ENCODE data around the gene CELF4.
A peak's percentile ranks its signal among the peaks of the same experiment; 100 is the strongest.

Gene CELF4

GRCh38 chr18:37280701-37281393 is 284.8 kb downstream of the CELF4 start:
- no peak for DNase-seq (ENCODE audit: low spot score)

DNA sequence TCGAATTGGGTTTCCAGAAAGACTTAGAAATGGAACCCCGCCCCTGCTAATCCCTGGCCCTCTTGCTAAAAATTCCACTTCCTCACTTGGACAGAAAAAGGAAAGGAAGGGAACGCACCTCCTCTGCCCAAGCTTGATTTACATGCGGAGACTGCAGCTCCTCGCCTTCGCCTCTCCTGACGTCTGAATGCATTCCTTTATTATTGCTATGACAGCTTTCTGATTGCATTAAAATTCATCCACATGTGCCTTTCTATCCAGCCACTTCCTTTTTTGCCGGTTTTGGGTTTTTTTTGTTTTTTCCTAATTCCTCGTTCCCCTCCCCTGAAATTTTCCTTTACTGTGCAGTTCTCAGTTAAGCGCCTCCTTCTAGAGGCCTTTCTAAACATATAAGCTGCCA is 287.8 kb downstream of the CELF4 start:
- DNase-seq (ENCODE audit: low spot score), result no peak

GRCh38 chr18:37276111-37276890 is 289.3 kb downstream of the CELF4 start:
- no peak for DNase-seq (ENCODE audit: low spot score)

DNA sequence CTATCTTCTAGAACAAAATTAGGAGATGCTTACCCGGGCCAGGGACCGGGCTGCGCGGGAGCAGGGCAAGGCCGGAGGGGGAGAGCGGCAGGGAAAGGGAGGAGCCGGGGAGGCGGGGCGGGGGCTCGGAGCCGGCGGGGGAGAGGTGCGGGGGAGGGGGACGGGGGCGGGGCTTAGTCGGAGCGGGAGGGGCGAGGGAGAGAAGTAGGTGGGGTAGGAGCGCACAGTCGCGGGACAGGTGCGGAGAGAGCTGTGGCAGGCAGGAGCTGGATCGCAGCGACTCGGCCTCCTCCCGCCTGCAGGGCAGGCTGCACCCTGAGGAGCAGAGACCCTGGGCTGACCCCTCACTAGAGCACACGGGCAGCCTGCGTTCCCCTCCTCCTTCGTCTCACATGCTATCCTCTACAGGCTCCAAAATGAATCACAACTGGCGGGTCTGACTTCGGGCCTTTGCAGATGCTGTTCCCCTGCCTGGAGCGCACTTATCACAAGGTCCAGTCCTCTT is 290.3 kb downstream of the CELF4 start:
- no peak for DNase-seq (ENCODE audit: low spot score)

- no peak for DNase-seq (ENCODE audit: low spot score)
Measured at GRCh38 chr18:37274309-37275236, 291.0 kb downstream of the CELF4 start.

DNA sequence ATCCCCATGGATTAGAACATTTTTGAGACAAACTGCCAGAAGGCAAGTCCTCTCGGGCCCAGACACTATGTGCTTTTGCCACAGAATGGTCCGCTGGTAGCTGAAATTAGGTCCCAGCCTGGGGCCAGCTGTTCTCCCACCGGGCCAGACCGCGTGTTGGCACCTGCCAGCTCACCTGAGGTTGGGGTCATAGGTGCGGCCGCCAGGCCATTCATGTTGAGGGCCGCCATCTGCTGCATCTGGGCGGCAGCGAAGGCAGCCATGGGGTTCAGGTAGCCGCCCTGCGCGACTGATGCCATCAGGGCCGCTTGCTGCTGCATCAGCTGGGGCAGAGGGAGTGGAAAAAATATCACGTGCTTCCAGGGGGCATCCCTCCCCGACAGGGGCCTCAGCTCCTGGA is 292.8 kb downstream of the CELF4 start:
- DNase-seq (ENCODE audit: low spot score), result no peak

- no peak for DNase-seq (ENCODE audit: low spot score)
Measured at GRCh38 chr18:37272226-37272625, 293.4 kb downstream of the CELF4 start.

DNA sequence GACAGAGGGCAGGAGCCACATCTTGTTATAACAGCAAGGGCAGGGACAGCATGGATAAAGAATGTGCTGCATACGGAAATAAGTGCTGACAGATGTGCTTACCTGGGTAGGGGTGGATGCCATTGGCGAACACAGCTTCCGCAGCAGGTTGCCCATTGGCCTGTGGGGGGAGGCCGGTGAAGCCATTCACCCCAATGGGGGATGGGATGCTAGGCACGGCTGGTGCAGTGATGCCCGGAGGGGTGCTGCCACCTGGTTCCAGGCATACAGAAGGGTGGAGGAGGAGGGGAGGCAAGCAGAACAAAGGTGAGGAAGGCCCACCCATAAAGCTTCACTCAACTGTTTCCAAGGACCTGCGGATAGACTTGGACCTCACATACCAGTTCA is 294.9 kb downstream of the CELF4 start:
- DNase-seq (ENCODE audit: low spot score), result no peak

DNA sequence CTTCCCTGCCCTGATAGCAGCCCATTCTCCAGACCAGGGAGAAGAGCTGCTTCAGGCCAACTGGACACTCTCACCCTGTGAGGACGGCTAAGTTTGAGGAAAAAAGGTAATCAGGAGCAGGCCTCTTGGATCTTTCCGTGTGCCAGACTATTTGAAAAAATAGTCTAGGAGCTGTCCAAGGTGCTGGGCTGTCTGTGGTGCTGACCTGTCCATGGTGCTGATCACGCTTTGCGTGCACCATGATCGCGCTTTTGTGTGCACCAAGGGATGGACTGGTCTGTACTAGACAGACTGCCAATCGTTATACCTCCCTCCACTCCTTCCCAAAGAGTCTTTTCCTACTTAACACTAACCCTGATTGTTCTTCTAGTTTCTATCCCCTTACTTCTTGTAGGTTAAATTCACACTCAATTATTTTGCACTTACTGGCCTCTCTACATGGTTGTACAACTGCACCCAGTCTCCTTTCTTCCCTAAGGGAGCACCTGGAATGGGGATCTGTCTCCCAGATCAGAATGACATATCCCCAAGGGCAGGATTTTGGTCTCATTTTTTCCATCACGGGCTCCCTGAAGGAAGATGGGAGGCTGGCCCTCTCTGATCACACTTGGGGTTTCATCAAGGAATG is 295.4 kb downstream of the CELF4 start:
- DNase-seq (ENCODE audit: low spot score), result peak; percentile 50

- no peak for DNase-seq (ENCODE audit: low spot score)
Measured at GRCh38 chr18:37266290-37266689, 299.3 kb downstream of the CELF4 start.

- no peak for DNase-seq (ENCODE audit: low spot score)
Measured at GRCh38 chr18:37265382-37265781, 300.2 kb downstream of the CELF4 start.

GRCh38 chr18:37264956-37265355 is 300.6 kb downstream of the CELF4 start:
- no peak for DNase-seq (ENCODE audit: low spot score)

GRCh38 chr18:37261988-37262387 is 303.6 kb downstream of the CELF4 start:
- no peak for DNase-seq (ENCODE audit: low spot score)

DNA sequence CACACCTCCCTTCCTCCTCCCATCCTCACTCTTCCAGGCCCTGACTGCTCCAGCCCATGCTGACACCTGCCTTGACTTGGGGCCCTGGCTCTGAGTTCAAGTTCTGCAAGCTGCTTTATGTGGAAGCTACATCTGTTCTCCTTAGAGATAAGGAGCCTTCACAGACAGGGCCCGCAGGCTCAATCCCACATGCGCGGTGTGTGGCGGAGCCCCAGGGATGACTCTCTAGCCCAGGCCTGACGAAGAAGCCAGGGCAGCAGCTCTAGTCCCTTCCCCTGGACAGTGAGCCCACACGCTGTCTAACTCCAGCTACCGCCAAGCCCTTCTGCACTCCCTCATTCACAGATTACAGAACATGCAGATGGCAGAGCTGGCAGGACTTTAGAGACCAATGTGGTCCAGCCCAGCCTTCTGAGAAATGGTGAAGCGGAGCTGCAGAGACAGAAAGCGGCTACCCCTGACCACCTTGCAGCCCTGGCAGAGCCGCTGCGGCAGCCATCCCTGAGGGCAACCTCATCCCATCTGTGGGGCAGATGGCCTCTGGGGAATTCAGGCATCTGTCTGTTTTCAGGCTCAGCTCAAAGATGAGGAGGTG is 304.3 kb downstream of the CELF4 start:
- no peak for DNase-seq (ENCODE audit: low spot score)

DNA sequence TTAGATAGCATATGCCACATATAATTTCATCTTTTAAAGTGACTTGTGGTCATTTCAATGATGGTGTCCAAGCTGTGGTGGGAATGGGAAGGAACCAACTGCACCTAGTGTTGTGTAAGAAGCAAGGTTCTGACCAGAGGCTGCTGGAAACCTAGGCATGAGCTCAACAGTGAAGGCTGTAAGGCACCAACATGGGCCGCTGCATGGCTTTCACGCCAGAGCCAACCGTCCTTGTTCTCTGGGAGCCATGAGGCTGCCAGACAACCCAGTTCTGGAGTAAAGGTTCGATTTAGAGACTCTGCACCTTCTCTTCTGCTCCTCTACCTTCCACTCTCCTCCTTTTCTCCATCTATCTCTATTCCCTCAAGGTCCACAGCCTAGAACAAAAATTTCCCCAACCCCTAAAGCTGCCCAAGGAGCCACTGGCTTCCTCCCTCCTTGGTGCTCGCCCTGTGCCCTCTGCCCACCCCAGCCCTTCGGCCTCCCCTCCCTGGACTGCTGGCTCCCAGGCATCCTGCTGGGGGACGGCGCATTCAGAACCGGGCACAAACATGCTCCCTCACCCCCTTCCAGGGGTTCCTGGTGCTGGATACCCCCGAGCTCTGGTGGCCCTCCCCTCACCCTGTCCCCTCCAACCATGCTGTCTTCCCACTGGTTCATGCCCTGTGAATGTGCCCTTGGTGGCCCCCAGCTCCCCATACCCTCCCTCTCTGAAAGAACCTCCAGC is 305.1 kb downstream of the CELF4 start:
- DNase-seq (ENCODE audit: low spot score), result no peak

GRCh38 chr18:37259711-37260110 is 305.9 kb downstream of the CELF4 start:
- DNase-seq (ENCODE audit: low spot score), result no peak

DNA sequence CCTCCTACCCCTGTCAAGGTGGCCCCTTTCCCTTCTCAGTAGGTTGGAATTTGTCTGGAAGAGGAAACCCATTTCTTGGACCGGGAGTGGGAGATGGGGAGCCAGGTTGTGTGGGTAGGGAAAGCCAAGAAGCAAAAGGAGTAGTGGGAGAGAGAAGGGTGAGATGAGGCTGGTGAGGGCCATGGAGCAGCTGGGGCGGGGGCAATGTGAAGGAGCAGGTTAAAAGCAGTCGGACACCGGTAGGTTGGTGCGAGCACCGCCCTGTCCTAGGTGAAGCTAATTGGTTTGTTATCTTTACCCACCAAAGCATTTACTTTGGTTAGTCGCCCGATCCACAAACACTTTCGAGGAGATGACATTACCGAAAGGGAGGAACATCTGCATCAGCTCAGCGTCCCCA is 306.8 kb downstream of the CELF4 start:
- no peak for DNase-seq (ENCODE audit: low spot score)

DNA sequence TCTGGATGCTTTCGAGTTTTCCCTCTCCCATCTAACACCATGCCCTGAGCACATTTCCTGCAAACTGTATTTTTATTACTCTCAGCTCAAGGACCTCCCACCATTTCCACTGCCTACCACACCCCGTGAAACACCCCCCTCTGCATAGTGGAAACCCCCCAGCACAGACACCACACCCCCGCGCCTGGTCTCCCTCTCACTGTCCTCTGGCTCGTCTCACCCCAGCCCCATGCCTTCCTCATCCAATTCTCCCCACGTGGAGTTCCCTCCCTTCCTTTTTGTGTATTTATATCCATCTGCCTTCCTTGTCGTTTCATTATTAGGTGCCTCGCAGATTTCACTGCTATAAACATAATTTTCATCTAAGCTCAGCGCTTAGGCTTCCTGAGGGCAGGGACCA is 307.5 kb downstream of the CELF4 start:
- DNase-seq (ENCODE audit: low spot score), result no peak

GRCh38 chr18:37254973-37255372 is 310.6 kb downstream of the CELF4 start:
- no peak for DNase-seq (ENCODE audit: low spot score)

DNA sequence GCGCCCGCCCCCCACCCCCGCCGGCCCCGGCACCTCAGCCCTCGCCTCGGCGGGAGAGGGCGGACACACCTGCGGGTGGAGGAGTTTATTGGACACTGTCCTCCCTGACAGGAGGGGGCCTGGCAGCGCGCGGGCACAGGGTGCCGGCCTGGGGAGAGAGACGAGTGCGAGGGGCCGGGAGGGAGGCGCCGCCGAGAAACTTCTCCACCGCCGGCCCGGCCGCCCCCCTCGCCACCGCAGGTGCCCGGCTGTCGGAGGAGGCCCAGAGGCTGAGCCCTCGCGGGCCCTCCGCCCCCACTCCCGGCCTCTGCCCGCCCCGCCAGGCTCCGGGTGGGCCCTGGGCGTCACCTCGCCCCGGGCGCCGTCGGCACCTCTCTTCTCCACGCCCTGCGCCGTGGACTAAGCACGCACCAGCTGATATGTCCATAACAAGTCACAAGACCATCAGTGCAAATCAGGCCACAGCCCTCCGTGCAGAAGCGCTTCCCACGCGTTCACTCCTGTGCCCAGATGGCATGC is 311.3 kb downstream of the CELF4 start:
- DNase-seq (ENCODE audit: low spot score), result no peak
